ENCODE results near the gene MYRFL. TPM values are rescaled to one million over a fixed set of nuclear protein-coding genes. Genes with fewer than 3 reads are reported as not detected.

Gene MYRFL
- total RNA-seq, 2 experiments from 2014 or later = not detected

Other genes with a start within 250 kb of the MYRFL start
- gene CCT2, start 239.8 kb upstream of the MYRFL start, total RNA-seq = 100 to 1,000 TPM; 484 to 501 TPM
- not detected for gene LRRC10, start 214.3 kb upstream of the MYRFL start, total RNA-seq
- not detected for gene BEST3, start 125.9 kb upstream of the MYRFL start, total RNA-seq
- 10 to 100 TPM; 33.4 to 40.9 TPM for gene RAB3IP, start 86.4 kb upstream of the MYRFL start, total RNA-seq

Data from activated naive CD8-positive, alpha-beta T cell treated with anti-CD3 and anti-CD28 coated beads for 36 hours (primary cell).